Chondrocyte (in vitro differentiated cells): ENCODE results near the gene UBTD2. TPM values are rescaled to one million over a fixed set of nuclear protein-coding genes. Genes with fewer than 3 reads are reported as not detected.
A peak's percentile ranks its signal among the peaks of the same experiment; 100 is the strongest.

Experiments used
- DNase-seq: peaks from one replicate; pipeline ENCODE4 v3.0.0; 2021; ENCODE audit warnings: mixed read lengths, low spot score
- H3K27ac Mint-ChIP-seq: one replicate; pipeline ENCODE4 v1.8.0; 2021; ENCODE audit warnings: mild to moderate bottlenecking, moderate library complexity, mixed read lengths; ENCODE audit not compliant: unreplicated experiment
- H3K27me3 Mint-ChIP-seq: 2 replicates; pipeline ENCODE4 v1.8.0; 2021; ENCODE audit warnings: low read depth, mixed read lengths
- H3K36me3 Mint-ChIP-seq: 2 replicates; pipeline ENCODE4 v1.8.0; 2021; ENCODE audit warnings: low read depth, mixed read lengths
- H3K4me1 Mint-ChIP-seq: 2 replicates; pipeline ENCODE4 v1.8.0; 2021; ENCODE audit warnings: low read depth, mild to moderate bottlenecking, mixed read lengths
- H3K4me3 Mint-ChIP-seq: one replicate; pipeline ENCODE4 v1.8.0; 2021; ENCODE audit warnings: mild to moderate bottlenecking, moderate library complexity, mixed read lengths; ENCODE audit not compliant: unreplicated experiment
- H3K9me3 Mint-ChIP-seq: 2 replicates; pipeline ENCODE4 v1.8.0; 2021; ENCODE audit warnings: low read depth, mixed read lengths
- total RNA-seq: library from RNA; stranded (reverse); gene quantifications from 3 replicates; pipeline ENCODE4 v1.2.1, GENCODE V29; 2021
- TF ChIP-seq, protein P1 (sequence below): fragments of 200-600 bp; sonication (generic); IDR thresholded peaks from 2 replicates; pipeline ENCODE4 v1.5.0; 2021; ENCODE audit warnings: antibody characterized with exemption, mild to moderate bottlenecking, moderate library complexity

Gene UBTD2
- total RNA-seq, 1 donor from 2014 or later, result 38.4 TPM

GRCh38 chr5:172187118-172188032 lies 96.2 kb downstream of the UBTD2 start:
- DNase-seq, result no peak
- Mint-ChIP-seq H3K4me1 (peaks cover 41% of the 10 kb centered on the region), H3K4me3 (peak overlapping the region; percentile 96), H3K27me3 (no peaks in the 10 kb centered on the region), H3K36me3 (no peaks in the 10 kb centered on the region), H3K9me3 (no peaks in the 10 kb centered on the region), H3K27ac (peak overlapping the region; percentile 85)
- TF ChIP-seq, protein P1, sequence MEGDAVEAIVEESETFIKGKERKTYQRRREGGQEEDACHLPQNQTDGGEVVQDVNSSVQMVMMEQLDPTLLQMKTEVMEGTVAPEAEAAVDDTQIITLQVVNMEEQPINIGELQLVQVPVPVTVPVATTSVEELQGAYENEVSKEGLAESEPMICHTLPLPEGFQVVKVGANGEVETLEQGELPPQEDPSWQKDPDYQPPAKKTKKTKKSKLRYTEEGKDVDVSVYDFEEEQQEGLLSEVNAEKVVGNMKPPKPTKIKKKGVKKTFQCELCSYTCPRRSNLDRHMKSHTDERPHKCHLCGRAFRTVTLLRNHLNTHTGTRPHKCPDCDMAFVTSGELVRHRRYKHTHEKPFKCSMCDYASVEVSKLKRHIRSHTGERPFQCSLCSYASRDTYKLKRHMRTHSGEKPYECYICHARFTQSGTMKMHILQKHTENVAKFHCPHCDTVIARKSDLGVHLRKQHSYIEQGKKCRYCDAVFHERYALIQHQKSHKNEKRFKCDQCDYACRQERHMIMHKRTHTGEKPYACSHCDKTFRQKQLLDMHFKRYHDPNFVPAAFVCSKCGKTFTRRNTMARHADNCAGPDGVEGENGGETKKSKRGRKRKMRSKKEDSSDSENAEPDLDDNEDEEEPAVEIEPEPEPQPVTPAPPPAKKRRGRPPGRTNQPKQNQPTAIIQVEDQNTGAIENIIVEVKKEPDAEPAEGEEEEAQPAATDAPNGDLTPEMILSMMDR, result peak; percentile 19

GRCh38 chr5:172186114-172186695 lies 97.4 kb downstream of the UBTD2 start:
- H3K27ac Mint-ChIP-seq, result peak overlapping the region; percentile 42
- H3K4me1 Mint-ChIP-seq, result peaks cover 41% of the 10 kb centered on the region
- H3K36me3 Mint-ChIP-seq, result no peaks in the 10 kb centered on the region
- H3K27me3 Mint-ChIP-seq, result no peaks in the 10 kb centered on the region
- H3K4me3 Mint-ChIP-seq, result peak overlapping the region; percentile 96
- no peak for DNase-seq
- TF ChIP-seq, protein P1, result no peak
- no peaks in the 10 kb centered on the region for H3K9me3 Mint-ChIP-seq

DNA sequence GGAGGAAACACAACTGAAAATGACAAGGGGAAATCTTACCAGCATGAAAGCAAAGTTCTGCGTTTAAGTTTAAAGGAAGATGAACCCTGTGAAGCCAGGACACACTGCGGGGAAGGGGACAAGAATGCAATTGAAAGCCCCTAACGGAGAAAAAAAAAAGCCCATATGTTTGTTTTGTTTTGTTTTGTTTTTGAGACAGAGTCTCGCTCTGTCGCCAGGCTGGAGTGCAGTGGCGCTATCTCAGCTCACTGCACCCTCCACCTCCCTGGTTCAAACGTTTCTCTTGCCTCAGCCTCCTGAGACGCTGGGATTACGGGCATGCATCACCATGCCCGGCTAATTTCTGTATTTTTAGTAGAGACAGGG lies 98.5 kb downstream of the UBTD2 start:
- Mint-ChIP-seq H3K9me3 (no peaks in the 10 kb centered on the region), H3K27ac (no peak overlapping the region), H3K4me3 (no peak overlapping the region), H3K4me1 (peaks cover 50% of the 10 kb centered on the region), H3K27me3 (no peaks in the 10 kb centered on the region), H3K36me3 (no peaks in the 10 kb centered on the region)
- TF ChIP-seq, protein P1, result no peak
- DNase-seq, result no peak

- H3K36me3 Mint-ChIP-seq, result no peaks in the 10 kb centered on the region
- TF ChIP-seq, protein P1, result no peak
- peaks cover 50% of the 10 kb centered on the region for H3K4me1 Mint-ChIP-seq
- no peak overlapping the region for H3K4me3 Mint-ChIP-seq
- no peak overlapping the region for H3K27ac Mint-ChIP-seq
- H3K27me3 Mint-ChIP-seq, result no peaks in the 10 kb centered on the region
- no peak for DNase-seq
- no peaks in the 10 kb centered on the region for H3K9me3 Mint-ChIP-seq
These were observed 99.7 kb downstream of the UBTD2 start for GRCh38 chr5:172183881-172184280.

DNA sequence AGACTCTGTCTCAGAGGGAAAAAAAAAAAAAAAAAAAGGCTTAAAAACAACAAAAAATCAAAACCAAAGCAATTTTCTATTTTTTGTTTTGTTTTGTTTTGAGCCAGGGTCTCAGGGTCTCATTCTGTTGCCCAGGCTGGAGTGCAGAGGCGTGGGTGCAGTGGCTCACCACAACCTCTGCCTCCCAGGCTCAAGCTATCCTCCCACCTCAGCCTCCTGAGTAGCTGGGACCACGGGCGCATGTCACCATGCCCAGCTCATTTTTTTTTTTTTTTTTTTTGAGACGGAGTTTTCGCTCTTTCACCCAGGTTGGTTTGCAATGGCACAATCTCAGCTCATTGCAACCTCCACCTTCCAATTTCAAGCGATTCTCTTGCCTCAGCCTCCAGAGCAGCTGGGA lies 101.3 kb downstream of the UBTD2 start:
- no peak for DNase-seq
- peaks cover 55% of the 10 kb centered on the region for H3K4me1 Mint-ChIP-seq
- no peaks in the 10 kb centered on the region for H3K27me3 Mint-ChIP-seq
- no peak overlapping the region for H3K27ac Mint-ChIP-seq
- H3K36me3 Mint-ChIP-seq, result no peaks in the 10 kb centered on the region
- TF ChIP-seq, protein P1, result no peak
- H3K4me3 Mint-ChIP-seq, result no peak overlapping the region
- no peaks in the 10 kb centered on the region for H3K9me3 Mint-ChIP-seq
